Endodermal cell (in vitro differentiated cells): ENCODE measurements around the gene NECAB2. TPM values are rescaled to one million over a fixed set of nuclear protein-coding genes. Genes with fewer than 3 reads are reported as not detected.

Source experiments
- DNase-seq: peaks from one replicate; pipeline ENCODE4 v3.0.0-alpha.2; 2017
- H3K27ac ChIP-seq: 2 replicates; pipeline ENCODE4 v1.5.1; 2013; ENCODE audit warnings: mild to moderate bottlenecking, low read depth, low read length, moderate library complexity
- H3K27me3 ChIP-seq: 2 replicates; pipeline ENCODE4 v1.6.1; 2013; ENCODE audit warnings: mild to moderate bottlenecking, low read length, moderate library complexity; ENCODE audit not compliant: insufficient read depth, control insufficient read depth, poor library complexity, severe bottlenecking
- H3K36me3 ChIP-seq: 2 replicates; pipeline ENCODE4 v1.7.0; 2013; ENCODE audit warnings: mild to moderate bottlenecking, low read length, moderate library complexity; ENCODE audit not compliant: control insufficient read depth, insufficient read depth
- H3K4me1 ChIP-seq: one replicate; pipeline ENCODE4 v1.7.0; 2013; ENCODE audit warnings: low read length; ENCODE audit not compliant: control insufficient read depth, insufficient read depth
- H3K4me3 ChIP-seq: 2 replicates; pipeline ENCODE4 v1.5.1; 2013; ENCODE audit warnings: mild to moderate bottlenecking, low read length, moderate library complexity
- H3K9ac ChIP-seq: 2 replicates; pipeline ENCODE4 v1.6.1; 2013; ENCODE audit warnings: mild to moderate bottlenecking, low read length, moderate library complexity; ENCODE audit not compliant: poor library complexity, severe bottlenecking; ENCODE audit errors: extremely low read depth
- H3K9me3 ChIP-seq: 2 replicates; pipeline ENCODE4 v1.6.1; 2013; ENCODE audit warnings: mild to moderate bottlenecking, low read length, moderate library complexity; ENCODE audit not compliant: control insufficient read depth
- H3K27ac Mint-ChIP-seq: 2 replicates; pipeline ENCODE4 v1.8.0; 2020; ENCODE audit warnings: mixed read lengths
- H3K27me3 Mint-ChIP-seq: 2 replicates; pipeline ENCODE4 v1.8.0; 2021; ENCODE audit warnings: mild to moderate bottlenecking, mixed read lengths; ENCODE audit not compliant: insufficient read depth
- H3K36me3 Mint-ChIP-seq: 2 replicates; pipeline ENCODE4 v1.8.0; 2020; ENCODE audit warnings: low read depth, mixed read lengths
- H3K4me1 Mint-ChIP-seq: 2 replicates; pipeline ENCODE4 v1.8.0; 2020; ENCODE audit warnings: mixed read lengths
- H3K4me3 Mint-ChIP-seq: 2 replicates; pipeline ENCODE4 v1.8.0; 2020; ENCODE audit warnings: mild to moderate bottlenecking, moderate library complexity, mixed read lengths
- H3K9me3 Mint-ChIP-seq: 2 replicates; pipeline ENCODE4 v1.8.0; 2020; ENCODE audit warnings: mild to moderate bottlenecking, mixed read lengths
- WGBS, 2 experiments: methylation state at CpG; one replicate each; pipeline versions ENCODE4 v1.1.5 to v1.1.7; 2013; ENCODE audit warnings: missing lambda C conversion rate in 2 of 2, mixed read lengths in 1 of 2; ENCODE audit not compliant: insufficient coverage in 1 of 2, insufficient read length in 1 of 2; 5-methylcytosine and 5-hydroxymethylcytosine counted together
- total RNA-seq, 2 donors: library from RNA; stranded (reverse); fragmentation: NEBNext Ultra II Directional in 1 of 2; extraction: Animal tissue kit (Norgen Biotek cat#: 25700) in 1 of 2; gene quantifications; 2 replicates in 1 of 2; 3 replicates in 1 of 2; pipeline ENCODE4 v1.2.1, GENCODE V29; 2021
- TF ChIP-seq, protein P1 (sequence below): fragments of 200-600 bp; sonication (generic); conservative IDR thresholded peaks from 2 replicates; pipeline ENCODE4 v1.5.0; 2021; ENCODE audit warnings: antibody characterized with exemption, mild to moderate bottlenecking

The NECAB2 gene
- total RNA-seq, 2 donors from 2014 or later, result 2.7 to 3.3 TPM

DNA sequence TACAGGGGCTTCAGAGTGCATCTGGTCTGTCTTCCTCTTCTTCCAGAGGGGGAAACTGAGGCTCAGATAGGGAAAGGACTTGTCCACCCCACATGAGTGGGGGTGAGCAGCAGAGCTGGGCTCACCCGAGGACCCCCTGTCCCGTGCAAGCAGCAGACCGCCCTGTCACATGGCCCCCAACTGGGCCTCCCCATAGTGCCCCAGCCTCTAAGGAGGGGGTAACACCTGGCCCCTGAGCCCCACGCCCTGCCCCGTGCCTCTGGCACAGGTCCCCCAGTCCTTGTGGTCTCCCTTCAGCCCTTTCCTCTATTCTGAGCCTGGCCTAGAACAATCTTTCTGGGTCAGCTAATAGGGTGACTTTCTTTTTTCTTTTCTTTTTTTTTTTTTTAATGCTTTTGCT lies 6.5 kb upstream of the NECAB2 start:
- Histone ChIP-seq H3K4me1 (no peaks in the 10 kb centered on the region), H3K9me3 (no peaks in the 10 kb centered on the region), H3K27me3 (no peaks in the 10 kb centered on the region), H3K4me3 (no peak overlapping the region), H3K27ac (no peak overlapping the region), H3K36me3 (no peaks in the 10 kb centered on the region), H3K9ac (no peak overlapping the region)
- Mint-ChIP-seq H3K4me1 (peaks cover 3% of the 10 kb centered on the region), H3K4me3 (no peak overlapping the region), H3K27ac (no peak overlapping the region), H3K36me3 (no peaks in the 10 kb centered on the region), H3K27me3 (peaks cover under 1% of the 10 kb centered on the region), H3K9me3 (no peaks in the 10 kb centered on the region)
- WGBS, 2 experiments, result 95 to 100% methylated on average over 1 to 5 of the region's 5 CpGs
- TF ChIP-seq, protein P1, sequence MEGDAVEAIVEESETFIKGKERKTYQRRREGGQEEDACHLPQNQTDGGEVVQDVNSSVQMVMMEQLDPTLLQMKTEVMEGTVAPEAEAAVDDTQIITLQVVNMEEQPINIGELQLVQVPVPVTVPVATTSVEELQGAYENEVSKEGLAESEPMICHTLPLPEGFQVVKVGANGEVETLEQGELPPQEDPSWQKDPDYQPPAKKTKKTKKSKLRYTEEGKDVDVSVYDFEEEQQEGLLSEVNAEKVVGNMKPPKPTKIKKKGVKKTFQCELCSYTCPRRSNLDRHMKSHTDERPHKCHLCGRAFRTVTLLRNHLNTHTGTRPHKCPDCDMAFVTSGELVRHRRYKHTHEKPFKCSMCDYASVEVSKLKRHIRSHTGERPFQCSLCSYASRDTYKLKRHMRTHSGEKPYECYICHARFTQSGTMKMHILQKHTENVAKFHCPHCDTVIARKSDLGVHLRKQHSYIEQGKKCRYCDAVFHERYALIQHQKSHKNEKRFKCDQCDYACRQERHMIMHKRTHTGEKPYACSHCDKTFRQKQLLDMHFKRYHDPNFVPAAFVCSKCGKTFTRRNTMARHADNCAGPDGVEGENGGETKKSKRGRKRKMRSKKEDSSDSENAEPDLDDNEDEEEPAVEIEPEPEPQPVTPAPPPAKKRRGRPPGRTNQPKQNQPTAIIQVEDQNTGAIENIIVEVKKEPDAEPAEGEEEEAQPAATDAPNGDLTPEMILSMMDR, result no peak
- no peak for DNase-seq

DNA sequence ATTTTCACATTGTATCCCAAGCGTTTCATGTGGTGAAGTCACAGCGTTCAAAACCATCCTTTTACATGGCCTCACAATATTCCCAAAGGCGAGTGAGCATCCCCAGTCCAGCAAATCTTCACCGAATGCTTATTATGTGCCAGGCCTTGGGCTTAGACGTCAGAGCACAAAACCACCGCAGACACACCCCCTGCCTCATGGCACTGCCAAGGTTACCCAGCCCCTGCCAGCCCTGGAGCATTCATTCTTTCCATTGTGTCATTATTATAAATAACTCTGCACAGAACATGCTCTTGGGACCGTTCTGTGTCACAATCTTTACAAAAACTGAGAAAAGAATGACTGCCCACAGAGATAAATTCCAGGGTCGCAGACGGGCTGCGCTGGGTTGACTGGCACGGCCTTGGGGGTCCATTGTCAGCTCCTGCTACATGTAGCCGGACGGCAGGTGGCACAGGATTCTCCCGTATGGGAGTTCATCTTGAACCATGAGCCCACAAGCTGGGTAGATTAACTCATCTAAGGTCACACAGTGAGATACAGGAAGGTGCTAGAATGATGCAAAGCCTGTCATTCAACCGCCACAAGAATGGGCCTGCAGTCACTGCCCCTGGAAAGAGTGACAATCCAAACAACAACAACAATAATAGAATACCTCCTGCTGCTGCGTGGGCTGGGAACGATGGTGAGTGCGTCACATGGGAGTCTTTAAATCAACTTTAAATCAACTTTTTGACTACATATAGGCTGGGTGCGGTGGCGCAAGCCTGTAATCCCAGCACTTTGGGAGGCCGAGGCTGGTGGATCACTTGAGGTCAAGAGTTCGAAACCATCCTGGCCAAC lies 4.5 kb upstream of the NECAB2 start:
- Histone ChIP-seq H3K27me3 (no peaks in the 10 kb centered on the region), H3K4me1 (no peaks in the 10 kb centered on the region), H3K4me3 (no peak overlapping the region), H3K9me3 (no peaks in the 10 kb centered on the region), H3K9ac (no peak overlapping the region), H3K27ac (no peak overlapping the region), H3K36me3 (no peaks in the 10 kb centered on the region)
- Mint-ChIP-seq H3K27ac (no peak overlapping the region), H3K4me3 (no peak overlapping the region), H3K4me1 (peaks cover 3% of the 10 kb centered on the region), H3K9me3 (no peaks in the 10 kb centered on the region), H3K36me3 (no peaks in the 10 kb centered on the region), H3K27me3 (peaks cover 2% of the 10 kb centered on the region)
- no peak for DNase-seq
- TF ChIP-seq, protein P1, result no peak
- WGBS, 2 experiments, result 95 to 96% methylated on average over 16 to 22 of the region's 22 CpGs

GRCh38 chr16:83964684-83965443 lies 3.2 kb upstream of the NECAB2 start:
- Histone ChIP-seq H3K9ac (no peak overlapping the region), H3K27ac (no peak overlapping the region), H3K9me3 (no peaks in the 10 kb centered on the region), H3K27me3 (peaks cover 11% of the 10 kb centered on the region), H3K4me1 (no peaks in the 10 kb centered on the region), H3K36me3 (no peaks in the 10 kb centered on the region), H3K4me3 (no peak overlapping the region)
- no peaks in the 10 kb centered on the region for H3K36me3 Mint-ChIP-seq
- TF ChIP-seq, protein P1, result no peak
- no peak overlapping the region for H3K4me3 Mint-ChIP-seq
- WGBS, 2 experiments, result 93 to 94% methylated on average over 10 to 26 of the region's 26 CpGs
- no peak overlapping the region for H3K27ac Mint-ChIP-seq
- no peaks in the 10 kb centered on the region for H3K9me3 Mint-ChIP-seq
- no peak for DNase-seq
- H3K27me3 Mint-ChIP-seq, result peaks cover 12% of the 10 kb centered on the region
- peaks cover 3% of the 10 kb centered on the region for H3K4me1 Mint-ChIP-seq
